Measurements from ENCODE around the gene LDLRAD2. TPM values are rescaled to one million over a fixed set of nuclear protein-coding genes. Genes with fewer than 3 reads are reported as not detected.

The LDLRAD2 gene
- total RNA-seq, 1 donor = not detected

DNA sequence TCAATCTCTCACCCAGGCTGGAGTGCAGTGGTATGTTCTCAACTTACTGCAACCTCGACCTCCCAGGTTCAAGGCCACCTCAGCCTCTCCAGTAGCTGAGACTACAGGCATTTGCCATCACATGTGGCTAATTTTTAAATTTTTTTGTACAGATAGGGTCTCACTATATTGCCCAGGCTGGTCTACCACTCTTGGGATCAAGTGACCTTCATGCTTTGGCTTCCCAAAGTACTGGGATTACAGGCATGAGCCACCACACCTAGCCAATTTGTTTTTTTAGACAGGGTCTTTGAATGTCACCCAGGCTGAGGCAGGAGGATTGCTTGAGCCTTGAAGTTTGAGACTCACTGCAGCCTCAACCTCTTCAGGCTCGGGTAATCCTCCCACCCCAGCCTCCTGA is 19.0 kb upstream of the LDLRAD2 start:
- Histone ChIP-seq H3K79me2 (ENCODE audit: insufficient read depth, low read length) (no peaks in the 10 kb centered on the region), H3K4me2 (ENCODE audit: insufficient read depth, low read length) (no peak overlapping the region), H4K20me1 (ENCODE audit: insufficient read depth, low read length) (no peaks in the 10 kb centered on the region), H3K4me1 (ENCODE audit: insufficient read depth, low read length) (no peaks in the 10 kb centered on the region), H3K4me3 (ENCODE audit: insufficient read depth, low read length) (no peak overlapping the region), H3K36me3 (ENCODE audit: insufficient read depth, low read length) (no peaks in the 10 kb centered on the region), H2AFZ (ENCODE audit: low read length) (no peak overlapping the region), H3K27ac (ENCODE audit: low read depth, low read length) (no peak overlapping the region), H3K9me3 (ENCODE audit: low read depth, low read length) (peaks cover 6% of the 10 kb centered on the region), H3K27me3 (ENCODE audit: insufficient read depth, low read length) (no peaks in the 10 kb centered on the region)
- TF ChIP-seq, protein P1, sequence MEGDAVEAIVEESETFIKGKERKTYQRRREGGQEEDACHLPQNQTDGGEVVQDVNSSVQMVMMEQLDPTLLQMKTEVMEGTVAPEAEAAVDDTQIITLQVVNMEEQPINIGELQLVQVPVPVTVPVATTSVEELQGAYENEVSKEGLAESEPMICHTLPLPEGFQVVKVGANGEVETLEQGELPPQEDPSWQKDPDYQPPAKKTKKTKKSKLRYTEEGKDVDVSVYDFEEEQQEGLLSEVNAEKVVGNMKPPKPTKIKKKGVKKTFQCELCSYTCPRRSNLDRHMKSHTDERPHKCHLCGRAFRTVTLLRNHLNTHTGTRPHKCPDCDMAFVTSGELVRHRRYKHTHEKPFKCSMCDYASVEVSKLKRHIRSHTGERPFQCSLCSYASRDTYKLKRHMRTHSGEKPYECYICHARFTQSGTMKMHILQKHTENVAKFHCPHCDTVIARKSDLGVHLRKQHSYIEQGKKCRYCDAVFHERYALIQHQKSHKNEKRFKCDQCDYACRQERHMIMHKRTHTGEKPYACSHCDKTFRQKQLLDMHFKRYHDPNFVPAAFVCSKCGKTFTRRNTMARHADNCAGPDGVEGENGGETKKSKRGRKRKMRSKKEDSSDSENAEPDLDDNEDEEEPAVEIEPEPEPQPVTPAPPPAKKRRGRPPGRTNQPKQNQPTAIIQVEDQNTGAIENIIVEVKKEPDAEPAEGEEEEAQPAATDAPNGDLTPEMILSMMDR (IDR thresholded peaks at IDR 0.05; ENCODE audit: extremely low read depth, low read depth, low read length) = no peak
- no peak for DNase-seq (ENCODE audit: insufficient read length, low spot score, missing footprints)

DNA sequence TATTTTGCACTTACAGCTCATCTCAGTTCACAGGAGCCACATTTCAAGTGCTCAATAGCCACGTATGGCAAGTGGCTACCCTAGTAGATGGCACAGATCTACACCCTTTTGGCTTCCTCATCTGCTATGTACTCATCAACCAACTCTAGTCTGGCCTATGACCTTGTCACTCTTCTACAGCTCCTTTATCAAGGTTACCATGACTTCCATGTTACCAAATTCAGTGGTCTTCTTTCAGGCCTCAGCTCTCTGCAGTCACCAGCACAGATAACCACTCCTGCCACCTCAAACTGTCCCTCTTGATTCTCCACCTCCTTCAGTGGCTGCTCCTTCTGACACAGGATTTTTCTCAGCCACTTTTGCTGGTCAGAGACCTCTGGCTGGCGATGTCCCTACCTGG is 17.4 kb upstream of the LDLRAD2 start:
- Histone ChIP-seq H3K27ac (ENCODE audit: low read depth, low read length) (no peak overlapping the region), H3K4me2 (ENCODE audit: insufficient read depth, low read length) (no peak overlapping the region), H3K4me1 (ENCODE audit: insufficient read depth, low read length) (no peaks in the 10 kb centered on the region), H2AFZ (ENCODE audit: low read length) (no peak overlapping the region), H3K27me3 (ENCODE audit: insufficient read depth, low read length) (no peaks in the 10 kb centered on the region), H3K79me2 (ENCODE audit: insufficient read depth, low read length) (no peaks in the 10 kb centered on the region), H3K9me3 (ENCODE audit: low read depth, low read length) (peaks cover 6% of the 10 kb centered on the region), H3K4me3 (ENCODE audit: insufficient read depth, low read length) (no peak overlapping the region), H4K20me1 (ENCODE audit: insufficient read depth, low read length) (no peaks in the 10 kb centered on the region), H3K36me3 (ENCODE audit: insufficient read depth, low read length) (no peaks in the 10 kb centered on the region)
- DNase-seq (ENCODE audit: insufficient read length, low spot score, missing footprints) = no peak
- TF ChIP-seq, protein P1 (IDR thresholded peaks at IDR 0.05; ENCODE audit: extremely low read depth, low read depth, low read length) = no peak

DNA sequence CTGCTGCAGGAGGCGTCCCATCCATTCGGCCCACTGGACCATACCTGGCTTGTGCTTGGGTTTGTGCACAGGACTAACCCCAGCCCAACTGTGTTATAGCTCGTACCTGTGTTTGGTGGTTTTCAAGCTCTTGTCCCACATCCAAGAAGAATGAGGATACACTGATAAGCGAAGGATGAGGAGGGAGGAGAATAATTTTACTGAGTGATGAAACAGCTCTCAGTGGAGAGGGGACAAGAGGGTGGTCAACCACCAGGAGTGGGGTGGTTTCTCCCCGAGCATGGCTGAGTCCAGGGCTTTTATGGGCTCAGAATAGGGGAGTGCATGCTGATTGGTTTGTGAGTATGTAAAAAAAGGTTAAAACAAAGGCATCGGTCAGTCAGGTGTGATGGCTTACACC is 17.0 kb upstream of the LDLRAD2 start:
- Histone ChIP-seq H3K4me2 (ENCODE audit: insufficient read depth, low read length) (no peak overlapping the region), H3K27ac (ENCODE audit: low read depth, low read length) (no peak overlapping the region), H3K9me3 (ENCODE audit: low read depth, low read length) (peaks cover 6% of the 10 kb centered on the region), H4K20me1 (ENCODE audit: insufficient read depth, low read length) (no peaks in the 10 kb centered on the region), H3K79me2 (ENCODE audit: insufficient read depth, low read length) (no peaks in the 10 kb centered on the region), H3K4me3 (ENCODE audit: insufficient read depth, low read length) (no peak overlapping the region), H3K4me1 (ENCODE audit: insufficient read depth, low read length) (no peaks in the 10 kb centered on the region), H3K36me3 (ENCODE audit: insufficient read depth, low read length) (no peaks in the 10 kb centered on the region), H2AFZ (ENCODE audit: low read length) (no peak overlapping the region), H3K27me3 (ENCODE audit: insufficient read depth, low read length) (no peaks in the 10 kb centered on the region)
- TF ChIP-seq, protein P1 (IDR thresholded peaks at IDR 0.05; ENCODE audit: extremely low read depth, low read depth, low read length) = no peak
- no peak for DNase-seq (ENCODE audit: insufficient read length, low spot score, missing footprints)

DNA sequence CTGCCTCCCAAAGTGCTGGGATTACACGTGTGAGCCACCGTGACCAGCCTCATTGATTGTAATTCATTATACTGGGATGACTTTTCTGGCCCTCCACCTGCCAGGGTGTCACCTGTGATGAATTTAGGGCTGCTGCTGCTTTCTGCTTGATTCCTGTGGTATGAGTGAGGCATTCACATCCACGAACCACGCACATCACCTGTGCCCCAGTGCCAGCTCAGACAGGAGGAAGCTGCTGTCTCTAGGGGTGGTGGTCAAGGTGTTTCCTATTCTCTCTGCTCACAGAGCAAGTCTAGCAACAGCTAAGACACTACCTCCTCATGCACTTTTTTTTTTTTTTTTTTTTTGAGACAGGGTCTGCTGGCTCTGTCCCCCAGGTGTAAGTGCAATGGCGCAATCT is 12.3 kb upstream of the LDLRAD2 start:
- no peaks in the 10 kb centered on the region for H3K36me3 ChIP-seq (ENCODE audit: insufficient read depth, low read length)
- no peak overlapping the region for H3K4me2 ChIP-seq (ENCODE audit: insufficient read depth, low read length)
- no peak overlapping the region for H3K27ac ChIP-seq (ENCODE audit: low read depth, low read length)
- peaks cover 5% of the 10 kb centered on the region for H3K9me3 ChIP-seq (ENCODE audit: low read depth, low read length)
- no peaks in the 10 kb centered on the region for H3K79me2 ChIP-seq (ENCODE audit: insufficient read depth, low read length)
- H3K4me1 ChIP-seq (ENCODE audit: insufficient read depth, low read length) = no peaks in the 10 kb centered on the region
- TF ChIP-seq, protein P1 (IDR thresholded peaks at IDR 0.05; ENCODE audit: extremely low read depth, low read depth, low read length) = no peak
- no peak overlapping the region for H2AFZ ChIP-seq (ENCODE audit: low read length)
- H3K27me3 ChIP-seq (ENCODE audit: insufficient read depth, low read length) = no peaks in the 10 kb centered on the region
- H3K4me3 ChIP-seq (ENCODE audit: insufficient read depth, low read length) = no peak overlapping the region
- DNase-seq (ENCODE audit: insufficient read length, low spot score, missing footprints) = no peak
- H4K20me1 ChIP-seq (ENCODE audit: insufficient read depth, low read length) = no peaks in the 10 kb centered on the region
